Prostate gland (tissue), 2 donors: ENCODE results near the gene PCK1. TPM values are rescaled to one million over a fixed set of nuclear protein-coding genes. Genes with fewer than 3 reads are reported as not detected.

Experiments used
- DNase-seq: peaks from one replicate; pipeline ENCODE4 v3.0.0-alpha.2; 2019; ENCODE audit warnings: low spot score
- H3K27ac ChIP-seq, 2 donors: fragments of 200-600 bp; sonication (generic); 2 replicates each; pipeline ENCODE4 v1.5.1; 2017 to 2019
- H3K27me3 ChIP-seq: fragments of 200-600 bp; sonication (generic); replicated peaks from 2 replicates; pipeline ENCODE4 v1.5.1; 2019; ENCODE audit not compliant: insufficient read depth
- H3K36me3 ChIP-seq, 2 donors: fragments of 200-600 bp; sonication (generic); 1 replicate in 1 of 2; 2 replicates in 1 of 2; pipeline versions ENCODE4 v1.5.1 to v1.8.1; 2017 to 2019
- H3K4me1 ChIP-seq: fragments of 200-600 bp; sonication (generic); replicated peaks from 2 replicates; pipeline ENCODE4 v1.5.1; 2019
- H3K4me3 ChIP-seq, 2 donors: fragments of 200-600 bp; sonication (generic); 2 replicates each; pipeline ENCODE4 v1.5.1; 2017 to 2019
- H3K9me3 ChIP-seq: fragments of 200-600 bp; sonication (generic); 2 replicates; pipeline ENCODE4 v1.5.1; 2017
- POLR2A ChIP-seq: fragments of 450-650 bp; IDR thresholded peaks from one replicate; pipeline ENCODE4 v1.6.1; 2016; ENCODE audit warnings: antibody characterized with exemption, mild to moderate bottlenecking
- POLR2AphosphoS5 ChIP-seq: sonication (generic); formaldehyde crosslinking; IDR thresholded peaks from one replicate; pipeline ENCODE4 v1.6.1; 2017; ENCODE audit warnings: antibody characterized with exemption
- WGBS: methylation state at CpG from one replicate; pipeline ENCODE4 v1.1.5; 2018; 5-methylcytosine and 5-hydroxymethylcytosine counted together
- intact Hi-C: fragments of 100-400 bp; cut with DNase I; formaldehyde crosslinking; loops from one replicate; pipeline ENCODE4 v1.14.2; 2022
- total RNA-seq, 2 donors: library from RNA; depleted of rRNA; stranded (reverse); fragments of >200 nt; gene quantifications; one replicate each; pipeline ENCODE4 v1.1.0, GENCODE V29; 2016
- TF ChIP-seq, protein P1 (sequence below), 4 experiments: fragments of 200-600 bp in 2 of 4; fragments of 450-650 bp in 2 of 4; sonication (generic) in 2 of 4; IDR thresholded peaks; 1 replicate in 3 of 4; 2 replicates in 1 of 4; pipeline ENCODE4 v1.5.1; 2016 to 2019; ENCODE audit warnings: antibody characterized with exemption in 4 of 4, mild to moderate bottlenecking in 2 of 4, moderate library complexity in 2 of 4

Gene PCK1
- total RNA-seq, 2 donors from 2014 or later: 0.68 TPM; not detected in 1

DNA sequence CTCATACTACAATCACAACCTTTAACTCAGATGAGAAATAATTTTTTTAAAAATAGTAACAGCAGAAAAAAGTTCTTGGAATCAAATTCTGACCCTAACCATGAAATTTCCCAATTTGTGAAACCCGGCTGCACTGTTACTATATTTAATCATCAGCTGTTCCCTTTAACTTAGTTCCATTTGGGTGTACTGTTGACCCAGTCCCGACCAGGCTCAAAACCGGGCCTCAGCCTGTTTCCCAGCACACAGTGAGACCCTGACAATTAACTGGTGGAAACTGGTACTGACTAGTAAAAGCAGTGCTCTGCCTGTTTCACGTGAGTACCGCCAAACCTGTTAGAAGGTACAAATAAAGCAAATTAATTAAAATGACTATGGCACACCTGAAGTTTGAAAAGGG, 43.0 kb upstream of the PCK1 start:
- Histone ChIP-seq H3K4me1 (no peaks in the 10 kb centered on the region), H3K9me3 (no peaks in the 10 kb centered on the region), H3K27ac (no peak overlapping the region), H3K4me3 (no peak overlapping the region), H3K36me3 (no peaks in the 10 kb centered on the region), H3K27me3 (no peaks in the 10 kb centered on the region)
- DNase-seq: no peak
- TF ChIP-seq, protein P1, sequence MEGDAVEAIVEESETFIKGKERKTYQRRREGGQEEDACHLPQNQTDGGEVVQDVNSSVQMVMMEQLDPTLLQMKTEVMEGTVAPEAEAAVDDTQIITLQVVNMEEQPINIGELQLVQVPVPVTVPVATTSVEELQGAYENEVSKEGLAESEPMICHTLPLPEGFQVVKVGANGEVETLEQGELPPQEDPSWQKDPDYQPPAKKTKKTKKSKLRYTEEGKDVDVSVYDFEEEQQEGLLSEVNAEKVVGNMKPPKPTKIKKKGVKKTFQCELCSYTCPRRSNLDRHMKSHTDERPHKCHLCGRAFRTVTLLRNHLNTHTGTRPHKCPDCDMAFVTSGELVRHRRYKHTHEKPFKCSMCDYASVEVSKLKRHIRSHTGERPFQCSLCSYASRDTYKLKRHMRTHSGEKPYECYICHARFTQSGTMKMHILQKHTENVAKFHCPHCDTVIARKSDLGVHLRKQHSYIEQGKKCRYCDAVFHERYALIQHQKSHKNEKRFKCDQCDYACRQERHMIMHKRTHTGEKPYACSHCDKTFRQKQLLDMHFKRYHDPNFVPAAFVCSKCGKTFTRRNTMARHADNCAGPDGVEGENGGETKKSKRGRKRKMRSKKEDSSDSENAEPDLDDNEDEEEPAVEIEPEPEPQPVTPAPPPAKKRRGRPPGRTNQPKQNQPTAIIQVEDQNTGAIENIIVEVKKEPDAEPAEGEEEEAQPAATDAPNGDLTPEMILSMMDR (IDR thresholded peaks at IDR 0.05): no peak
- no peak for TF ChIP-seq POLR2AphosphoS5
- TF ChIP-seq POLR2A: no peak
- intact Hi-C loops: no loop called here
- 84% methylated on average over 5 of the region's 5 CpGs for WGBS

DNA sequence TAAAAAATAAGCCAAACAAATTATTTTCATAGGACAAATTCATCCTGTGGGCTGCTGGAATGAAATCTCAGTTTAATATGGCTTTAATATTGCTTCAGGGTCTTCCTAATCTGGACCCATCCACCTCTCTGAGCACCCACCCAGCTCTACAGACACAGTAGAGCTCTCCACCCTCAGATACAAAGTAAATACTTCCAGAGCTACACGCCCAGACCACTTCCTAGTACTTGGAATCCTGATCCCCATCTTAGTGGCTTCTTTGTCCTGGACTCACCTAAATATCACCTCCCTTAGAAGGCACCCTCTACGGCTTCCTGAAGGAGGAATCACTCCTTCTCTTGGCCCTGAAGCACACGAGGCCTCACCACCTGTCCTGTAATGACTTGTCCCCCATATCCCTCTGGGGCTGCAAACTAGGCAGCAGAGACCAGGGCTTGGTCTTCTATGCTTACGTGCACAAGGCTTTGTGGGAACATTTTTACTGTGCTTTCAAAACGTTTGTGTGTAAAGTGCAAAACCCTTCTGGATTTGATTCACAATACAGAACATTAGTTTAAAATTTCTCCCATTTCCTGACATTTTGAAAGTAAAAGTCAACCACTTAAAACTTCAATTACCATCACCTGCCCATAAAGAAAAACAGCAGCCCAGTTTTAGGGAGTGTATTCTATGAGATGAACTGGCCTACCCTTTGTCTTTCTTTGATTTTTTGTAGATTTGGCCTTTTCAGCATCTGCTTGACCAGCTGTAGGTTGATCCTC, 38.4 kb upstream of the PCK1 start:
- WGBS: 62% methylated on average over 5 of the region's 5 CpGs
- no peak overlapping the region for H3K27ac ChIP-seq
- TF ChIP-seq POLR2A (no peak), POLR2AphosphoS5 (no peak)
- TF ChIP-seq, protein P1 (IDR thresholded peaks at IDR 0.05): no peak

DNA sequence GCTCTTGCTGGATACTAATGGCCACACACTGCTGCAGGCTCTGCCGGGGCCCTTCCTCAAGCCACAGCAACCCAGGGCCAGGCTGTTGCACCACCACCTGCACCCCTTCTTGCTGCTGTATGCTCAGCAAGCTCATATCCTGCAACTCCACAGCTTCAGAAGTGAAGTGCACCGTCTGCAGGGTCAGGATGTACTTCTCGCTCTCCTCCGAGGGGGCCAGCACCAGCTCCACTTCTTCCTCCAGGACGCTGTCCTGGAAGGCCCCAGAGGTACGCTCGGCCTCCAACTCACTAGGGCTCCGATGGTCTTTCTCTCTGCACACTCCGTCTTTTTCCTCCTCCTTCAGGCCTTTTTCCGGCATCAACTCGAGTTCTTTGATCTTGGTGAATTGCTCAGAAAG, 37.1 kb upstream of the PCK1 start:
- Histone ChIP-seq H3K4me3 (no peak overlapping the region), H3K36me3 (no peaks in the 10 kb centered on the region), H3K27me3 (no peaks in the 10 kb centered on the region), H3K4me1 (no peaks in the 10 kb centered on the region), H3K9me3 (no peaks in the 10 kb centered on the region), H3K27ac (no peak overlapping the region)
- WGBS: 94% methylated on average over 11 of the region's 11 CpGs
- intact Hi-C loops: no loop called here
- no peak for TF ChIP-seq POLR2A
- TF ChIP-seq, protein P1 (IDR thresholded peaks at IDR 0.05): no peak
- no peak for TF ChIP-seq POLR2AphosphoS5
- DNase-seq: no peak

More for the DNA sequence above, 38.4 kb upstream of the PCK1 start:
- no peak for DNase-seq
- intact Hi-C loops: no loop called here
- Histone ChIP-seq H3K36me3 (no peaks in the 10 kb centered on the region), H3K27me3 (no peaks in the 10 kb centered on the region), H3K4me3 (no peak overlapping the region), H3K4me1 (no peaks in the 10 kb centered on the region), H3K9me3 (no peaks in the 10 kb centered on the region)

DNA sequence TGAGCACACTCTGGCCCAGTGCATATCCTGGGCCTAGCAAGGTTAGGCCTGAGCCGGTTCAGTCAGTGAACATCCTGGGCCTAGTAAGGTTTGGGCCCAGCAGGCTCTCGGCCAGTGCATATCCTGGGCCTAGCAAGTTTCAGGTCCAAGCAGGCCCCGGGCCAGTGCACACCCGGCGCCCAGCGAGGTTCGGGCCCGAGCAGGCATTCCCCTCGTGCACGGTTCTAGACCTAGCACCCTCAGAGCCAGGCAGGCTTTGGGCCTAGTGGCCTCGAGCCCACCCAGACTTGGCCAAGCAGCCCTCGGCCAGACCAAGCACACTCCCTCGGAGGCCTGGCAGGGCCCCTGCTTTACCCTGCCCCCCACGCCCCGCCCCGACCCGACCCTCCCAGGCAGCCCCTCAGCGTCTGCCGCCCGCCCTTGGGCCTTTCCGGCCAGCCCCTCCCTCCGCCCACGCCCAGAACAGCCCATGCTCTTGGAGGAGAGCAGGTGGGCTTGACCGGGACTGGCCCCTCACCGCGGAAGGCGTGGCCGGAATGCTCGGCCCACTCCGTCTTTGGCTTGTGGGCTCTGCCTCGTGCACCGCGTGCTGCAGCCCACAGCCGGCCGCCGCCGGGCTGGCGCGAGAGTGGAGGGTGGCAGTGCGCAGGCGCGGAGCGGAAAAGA, 36.3 kb upstream of the PCK1 start, which contains the start of gene CTCFL:
Gene CTCFL, minus strand, starts transcription at position 630 of the 666 bp plus-strand sequence. CDS start 935 bp downstream, outside the sequence.
- Histone ChIP-seq H3K4me3 (no peak within 1 kb of the TSS), H3K36me3 (no peaks in the 10 kb centered on the region)
- TF ChIP-seq POLR2AphosphoS5 (no peak), POLR2A (no peak)
- TF ChIP-seq, protein P1 (IDR thresholded peaks at IDR 0.05): no peak

More for the DNA sequence above, 36.3 kb upstream of the PCK1 start, which contains the start of gene CTCFL:
- no peak within 1 kb of the TSS for H3K27ac ChIP-seq
- intact Hi-C loops: no loop called here
- DNase-seq: no peak
- H3K4me1 ChIP-seq: no peaks in the 10 kb centered on the region
- WGBS: 92% methylated on average over 34 of the region's 43 CpGs
- no peaks in the 10 kb centered on the region for H3K9me3 ChIP-seq
- H3K27me3 ChIP-seq: no peaks in the 10 kb centered on the region
